HepG2 (cell line): Measurements from ENCODE around the gene ZXDC. TPM values are rescaled to one million over a fixed set of nuclear protein-coding genes. Genes with fewer than 3 reads are reported as not detected.

Experiments used
- HMGXB4 ChIP-seq, 2 experiments: sonication (generic) in 1 of 2; formaldehyde crosslinking in 1 of 2; IDR thresholded peaks; 2 replicates each; pipeline versions ENCODE4 v1.4.0 to v1.6.1; 2018 to 2020; ENCODE audit warnings: missing genetic modification reagents in 2 of 2, borderline replicate concordance in 1 of 2, low read depth in 1 of 2, mild to moderate bottlenecking in 1 of 2, missing biosample characterization in 1 of 2
- MED1 ChIP-seq: sonication (generic); formaldehyde crosslinking; IDR thresholded peaks from 2 replicates; pipeline ENCODE4 v1.4.0; 2020; ENCODE audit warnings: missing genetic modification reagents
- MYC ChIP-seq: sonication (generic); formaldehyde crosslinking; IDR thresholded peaks from 2 replicates; pipeline ENCODE4 v1.9.0; 2021; ENCODE audit warnings: missing genetic modification reagents, borderline replicate concordance
- RARG ChIP-seq: sonication (generic); formaldehyde crosslinking; IDR thresholded peaks from 2 replicates; pipeline ENCODE4 v1.4.0; 2020; ENCODE audit warnings: low read depth, mild to moderate bottlenecking, missing genetic modification reagents
- TBX2 ChIP-seq: sonication (generic); formaldehyde crosslinking; IDR thresholded peaks from 2 replicates; pipeline ENCODE4 v1.5.0; 2020; ENCODE audit warnings: missing genetic modification reagents, mild to moderate bottlenecking, borderline replicate concordance
- YEATS4 ChIP-seq: sonication (generic); formaldehyde crosslinking; IDR thresholded peaks from 2 replicates; pipeline ENCODE4 v1.4.0; 2020; ENCODE audit warnings: missing genetic modification reagents, borderline replicate concordance
- ZBTB40 ChIP-seq, 2 experiments: fragments of 450-650 bp in 1 of 2; sonication (generic) in 1 of 2; formaldehyde crosslinking in 1 of 2; IDR thresholded peaks; 2 replicates each; pipeline versions ENCODE4 v1.6.1 to v1.8.0; 2016 to 2022; ENCODE audit warnings: antibody characterized with exemption in 1 of 2, mild to moderate bottlenecking in 1 of 2, missing genetic modification reagents in 1 of 2
- ZNF510 ChIP-seq: sonication (generic); formaldehyde crosslinking; IDR thresholded peaks from 2 replicates; pipeline ENCODE4 v1.4.0; 2020; ENCODE audit warnings: low read depth, mild to moderate bottlenecking, missing genetic modification reagents
- ZXDC ChIP-seq: sonication (generic); formaldehyde crosslinking; IDR thresholded peaks from 2 replicates; pipeline ENCODE4 v1.5.0; 2020; ENCODE audit warnings: mild to moderate bottlenecking, missing genetic modification reagents
- polyA plus RNA-seq, 8 experiments: library from polyadenylated mRNA; depleted of rRNA in 3 of 8; stranded (reverse) in 7 of 8; unstranded in 1 of 8; fragments of >200 nt; fragmentation: Illumina TruSeq in 4 of 8; extraction: Trizol in 4 of 8; gene quantifications; 2 replicates each; pipeline versions ENCODE4 v1.2.1 to v1.2.3, GENCODE V29; 2011 to 2016; ENCODE audit warnings: low read depth in 4 of 8, missing spikeins in 1 of 8, mixed read lengths in 1 of 8; ENCODE audit not compliant: insufficient read depth in 1 of 8
- total RNA-seq, 5 experiments: library from RNA; depleted of rRNA; stranded (reverse); fragments of >200 nt; fragmentation: Illumina TruSeq; extraction: Trizol; gene quantifications; 2 replicates each; pipeline ENCODE4 v1.2.3, GENCODE V29; 2016; ENCODE audit warnings: low read depth in 1 of 5

The ZXDC gene
- total and polyA plus RNA-seq, 2 of the 13 experiments (the other 11 are each of a cell fraction or from before 2014, with no cell fraction given) = 17.6 to 21.2 TPM

GRCh38 chr3:126474498-126475412 lies 936 bp downstream of the ZXDC start (continued):
- TF ChIP-seq ZBTB40 (IDR thresholded peaks at IDR 0.05) (no peak), ZBTB40 (CRISPR knock-in tag; IDR thresholded peaks at IDR 0.05) (peak; percentile 46; the same call in 1 of the 2 replicates), MED1 (CRISPR knock-in tag) (peak; percentile 29; the same call in 1 of the 2 replicates), RARG (no peak), ZXDC (CRISPR knock-in tag) (no peak), YEATS4 (CRISPR knock-in tag) (peak; percentile 52; the same call in 1 of the 2 replicates), MYC (CRISPR knock-in tag) (peak; percentile 9; the same call in 1 of the 2 replicates), TBX2 (CRISPR knock-in tag) (peak; percentile 22; the same call in 1 of the 2 replicates), ZNF510 (CRISPR knock-in tag) (no peak), HMGXB4 (CRISPR knock-in tag; IDR thresholded peaks at IDR 0.05; ENCODE audit: borderline replicate concordance in 1 of 2, low read depth in 1 of 2) (peak; percentile 27 to 56; a peak in 2 of 4 replicates)
- TF ChIP-seq, all 625 proteins: peak for 83
